Adrenal gland (tissue), 12 donors: ENCODE data around the gene MET. TPM values are rescaled to one million over a fixed set of nuclear protein-coding genes. Genes with fewer than 3 reads are reported as not detected.
A peak's percentile ranks its signal among the peaks of the same experiment; 100 is the strongest.

Source experiments
- DNase-seq, 7 donors: peaks; one replicate each; pipeline ENCODE4 v3.0.0-alpha.2; 2019 to 2020
- H3K27ac ChIP-seq, 5 donors: fragments of 200-600 bp; sonication (generic) in 4 of 5; 1 replicate in 3 of 5; 2 replicates in 2 of 5; pipeline versions ENCODE4 v1.5.1 to v1.8.0; 2016 to 2020; ENCODE audit warnings: mild to moderate bottlenecking in 1 of 5
- H3K27me3 ChIP-seq: fragments of 200-600 bp; 2 replicates; pipeline ENCODE4 v1.8.0; 2021
- H3K36me3 ChIP-seq, 2 donors: fragments of 200-600 bp; replicated peaks in 1 of 2; 1 replicate in 1 of 2; 2 replicates in 1 of 2; pipeline versions ENCODE4 v1.5.1 to v1.8.0; 2018 to 2022
- H3K4me1 ChIP-seq, 2 donors: fragments of 200-600 bp; replicated peaks in 1 of 2; 1 replicate in 1 of 2; 2 replicates in 1 of 2; pipeline versions ENCODE4 v1.5.1 to v1.8.0; 2018 to 2021
- H3K4me3 ChIP-seq, 4 donors: fragments of 200-600 bp; sonication (generic) in 3 of 4; one replicate each; pipeline ENCODE4 v1.5.1; 2016 to 2018
- H3K9me3 ChIP-seq, 3 donors: fragments of 200-600 bp; sonication (generic) in 1 of 3; replicated peaks in 1 of 3; 1 replicate in 2 of 3; 2 replicates in 1 of 3; pipeline versions ENCODE4 v1.5.1 to v1.8.0; 2016 to 2021
- POLR2A ChIP-seq, 2 donors: fragments of 450-650 bp; IDR thresholded peaks; one replicate each; pipeline ENCODE4 v1.6.1; 2017; ENCODE audit warnings: antibody characterized with exemption in 2 of 2, mild to moderate bottlenecking in 2 of 2, moderate library complexity in 1 of 2
- WGBS, 4 donors: extraction: QIAGEN DNeasy Blood & Tissue Kit in 2 of 4; methylation state at CpG; one replicate each; pipeline versions ENCODE4 v1.1.5 to v1.1.7; 2013 to 2017; 5-methylcytosine and 5-hydroxymethylcytosine counted together
- intact Hi-C, 2 donors: fragments of 100-400 bp; cut with DNase I; formaldehyde crosslinking; loops; one replicate each; pipeline versions ENCODE4 v1.14.1 to v1.15.0; 2022 to 2023
- polyA plus RNA-seq, 3 donors: library from polyadenylated mRNA; stranded (reverse); fragments of 200-250 nt in 2 of 3; fragments of 350-450 nt in 1 of 3; fragmentation: Illumina TruSeq in 1 of 3; extraction: RNeasy Lipid Tissue Mini Kit (QIAGEN cat#74804) in 1 of 3; gene quantifications; one replicate each; pipeline ENCODE4 v1.2.3, GENCODE V29; 2013 to 2014
- total RNA-seq, 9 donors: library from RNA; depleted of rRNA in 4 of 9; stranded (reverse); fragments of >200 nt in 4 of 9; fragments of 120-200 nt in 1 of 9; fragmentation: NEBNext Ultra II Directional in 1 of 9; extraction: Animal tissue kit (Norgen Biotek cat#: 25700) in 1 of 9; gene quantifications; one replicate each; pipeline versions ENCODE4 v1.1.0 to v1.2.4, GENCODE V29; 2013 to 2023
- TF ChIP-seq, protein P1 (sequence below), 6 experiments: fragments of 450-650 bp in 4 of 6; fragments of 200-600 bp in 2 of 6; sonication (generic) in 1 of 6; IDR thresholded peaks; 1 replicate in 5 of 6; 2 replicates in 1 of 6; pipeline versions ENCODE4 v1.5.1 to v1.8.0; 2016 to 2021; ENCODE audit warnings: antibody characterized with exemption in 6 of 6, mild to moderate bottlenecking in 2 of 6, moderate library complexity in 1 of 6
- donor health status: healthy with polysubstance abuse.
- donor health status: Bipolar disorder and iron deficiency.
- donor health status: DM: yes; HTN: yes; CAD: no.
- donor health status: DM: no; HTN: no; CAD: no.
- donor health status: DM: no; HTN: no; CAD: no.
- donor health status: DM: yes; HTN: yes; CAD: no.

The MET gene
- total and polyA plus RNA-seq, 12 donors = 0.55 to 2.3 (median 0.79) TPM

GRCh38 chr7:116829041-116829440 lies 157.0 kb downstream of the MET start:
- no peaks in the 10 kb centered on the region for H3K9me3 ChIP-seq
- no peak overlapping the region for H3K4me3 ChIP-seq
- H3K4me1 ChIP-seq = no peaks in the 10 kb centered on the region
- 70 to 83% (median 79%) methylated on average over 3 of the region's 3 CpGs for WGBS, 4 donors
- H3K36me3 ChIP-seq = no peaks in the 10 kb centered on the region
- intact Hi-C loops = no loop called here
- H3K27me3 ChIP-seq = no peaks in the 10 kb centered on the region
- TF ChIP-seq, protein P1, sequence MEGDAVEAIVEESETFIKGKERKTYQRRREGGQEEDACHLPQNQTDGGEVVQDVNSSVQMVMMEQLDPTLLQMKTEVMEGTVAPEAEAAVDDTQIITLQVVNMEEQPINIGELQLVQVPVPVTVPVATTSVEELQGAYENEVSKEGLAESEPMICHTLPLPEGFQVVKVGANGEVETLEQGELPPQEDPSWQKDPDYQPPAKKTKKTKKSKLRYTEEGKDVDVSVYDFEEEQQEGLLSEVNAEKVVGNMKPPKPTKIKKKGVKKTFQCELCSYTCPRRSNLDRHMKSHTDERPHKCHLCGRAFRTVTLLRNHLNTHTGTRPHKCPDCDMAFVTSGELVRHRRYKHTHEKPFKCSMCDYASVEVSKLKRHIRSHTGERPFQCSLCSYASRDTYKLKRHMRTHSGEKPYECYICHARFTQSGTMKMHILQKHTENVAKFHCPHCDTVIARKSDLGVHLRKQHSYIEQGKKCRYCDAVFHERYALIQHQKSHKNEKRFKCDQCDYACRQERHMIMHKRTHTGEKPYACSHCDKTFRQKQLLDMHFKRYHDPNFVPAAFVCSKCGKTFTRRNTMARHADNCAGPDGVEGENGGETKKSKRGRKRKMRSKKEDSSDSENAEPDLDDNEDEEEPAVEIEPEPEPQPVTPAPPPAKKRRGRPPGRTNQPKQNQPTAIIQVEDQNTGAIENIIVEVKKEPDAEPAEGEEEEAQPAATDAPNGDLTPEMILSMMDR (IDR thresholded peaks at IDR 0.05) = no peak
- no peak for TF ChIP-seq POLR2A (IDR thresholded peaks at IDR 0.05)
- H3K27ac ChIP-seq = no peak overlapping the region
- no peak for DNase-seq

- no peak for DNase-seq
- Histone ChIP-seq H3K4me1 (no peaks in the 10 kb centered on the region), H3K9me3 (no peaks in the 10 kb centered on the region), H3K36me3 (no peaks in the 10 kb centered on the region), H3K27ac (no peak overlapping the region), H3K4me3 (no peak overlapping the region), H3K27me3 (no peaks in the 10 kb centered on the region)
- TF ChIP-seq, protein P1 (IDR thresholded peaks at IDR 0.05) = no peak
- intact Hi-C loops = no loop called here
Measured at GRCh38 chr7:116829493-116829892, 157.5 kb downstream of the MET start.

GRCh38 chr7:116832692-116833091 lies 160.7 kb downstream of the MET start:
- no peaks in the 10 kb centered on the region for H3K36me3 ChIP-seq
- no peak for TF ChIP-seq POLR2A (IDR thresholded peaks at IDR 0.05)
- H3K9me3 ChIP-seq = no peaks in the 10 kb centered on the region
- no peaks in the 10 kb centered on the region for H3K27me3 ChIP-seq
- 75 to 80% (median 77%) methylated on average over 2 of the region's 2 CpGs for WGBS, 4 donors
- no peak overlapping the region for H3K4me3 ChIP-seq
- no peaks in the 10 kb centered on the region for H3K4me1 ChIP-seq
- H3K27ac ChIP-seq = no peak overlapping the region
- no peak for DNase-seq
- intact Hi-C loops = no loop called here

DNA sequence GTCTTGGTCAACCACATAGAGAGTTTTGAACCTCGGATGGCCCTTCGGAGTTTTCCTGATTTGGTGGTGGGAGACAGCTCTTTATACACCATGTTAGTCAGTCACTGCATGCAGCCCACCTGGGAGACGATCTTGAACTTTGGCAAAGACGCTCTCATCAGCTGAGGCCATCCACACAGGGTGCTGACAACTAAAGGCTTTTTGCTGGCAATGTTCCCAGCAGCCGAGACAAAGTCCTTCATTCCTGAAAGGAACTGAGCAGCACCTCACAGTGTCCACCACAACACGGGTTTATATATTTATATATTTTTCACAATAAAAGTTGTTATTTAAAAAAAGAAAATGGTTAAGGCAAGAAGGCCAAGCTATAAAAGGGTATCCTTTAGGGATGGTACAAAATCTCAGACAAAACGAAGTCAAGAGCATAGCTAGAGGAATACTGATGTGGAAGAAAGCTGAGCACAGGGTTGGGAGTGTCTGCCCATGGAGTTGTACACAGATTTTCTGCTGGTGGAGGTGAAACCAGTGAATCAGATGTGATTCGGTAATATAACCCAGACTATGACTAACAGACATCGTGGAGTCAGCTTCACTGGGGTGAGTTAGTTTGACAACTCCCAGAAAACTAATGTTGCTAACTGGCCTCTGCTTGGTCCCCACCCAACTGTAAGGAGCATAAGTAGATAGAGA lies 163.0 kb downstream of the MET start:
- TF ChIP-seq, protein P1 (IDR thresholded peaks at IDR 0.05) = no peak
- no peak for TF ChIP-seq POLR2A (IDR thresholded peaks at IDR 0.05)
- Histone ChIP-seq H3K36me3 (no peaks in the 10 kb centered on the region), H3K27me3 (no peaks in the 10 kb centered on the region), H3K4me3 (no peak overlapping the region), H3K27ac (no peak overlapping the region), H3K9me3 (no peaks in the 10 kb centered on the region), H3K4me1 (no peaks in the 10 kb centered on the region)
- peak in 1 of 7 donors; percentile 32 for DNase-seq
- intact Hi-C loops = no loop called here
- WGBS, 4 donors = 51 to 70% (median 55%) methylated on average over 7 to 9 of the region's 9 CpGs

- intact Hi-C loops = no loop called here
- H3K4me1 ChIP-seq = no peaks in the 10 kb centered on the region
- no peak overlapping the region for H3K27ac ChIP-seq
- H3K27me3 ChIP-seq = no peaks in the 10 kb centered on the region
- no peak overlapping the region for H3K4me3 ChIP-seq
- no peaks in the 10 kb centered on the region for H3K36me3 ChIP-seq
- H3K9me3 ChIP-seq = no peaks in the 10 kb centered on the region
- 65 to 80% (median 74%) methylated on average over 1 to 2 of the region's 2 CpGs for WGBS, 4 donors
- DNase-seq = no peak
- TF ChIP-seq, protein P1 (IDR thresholded peaks at IDR 0.05) = no peak
- no peak for TF ChIP-seq POLR2A (IDR thresholded peaks at IDR 0.05)
Measured at GRCh38 chr7:116836048-116836447, 164.1 kb downstream of the MET start.
